GM18907 (cell line): ENCODE results near the gene ADPRH.
"Not testable (repeated sequence)": the region's sequence is repeated elsewhere in the genome, so short reads cannot be mapped to it uniquely, and the experiment has no call there.

ENCODE experiments used
- ATAC-seq: cut with Tn5 transposase; IDR thresholded peaks from one replicate; pipeline ENCODE4 v1.9.1; 2021; ENCODE audit warnings: mild to moderate bottlenecking, moderate library complexity; ENCODE audit not compliant: unreplicated experiment

ADPRH gene

GRCh38 chr3:119559441-119559963 lies 19.8 kb upstream of the ADPRH start, which contains the start of gene CD80:
TSS of gene CD80 (minus strand) at chr3:119559614. CDS start at chr3:119557728, 1,886 bp downstream.
- ATAC-seq = peak; percentile 59

- ATAC-seq = no peak
Observed at GRCh38 chr3:119560160-119560559, 19.1 kb upstream of the ADPRH start.

GRCh38 chr3:119562307-119562961 lies 16.9 kb upstream of the ADPRH start:
- peak; percentile 89 for ATAC-seq

GRCh38 chr3:119563334-119563733 lies 16.0 kb upstream of the ADPRH start:
- ATAC-seq = not testable (repeated sequence)

GRCh38 chr3:119569156-119569555 lies 10.1 kb upstream of the ADPRH start:
- ATAC-seq = no peak

GRCh38 chr3:119570229-119570628 lies 9.1 kb upstream of the ADPRH start:
- ATAC-seq = no peak

GRCh38 chr3:119571230-119571629 lies 8.1 kb upstream of the ADPRH start:
- no peak for ATAC-seq

- no peak for ATAC-seq
Observed at GRCh38 chr3:119571688-119572087, 7.6 kb upstream of the ADPRH start.

- no peak for ATAC-seq
Observed at GRCh38 chr3:119575507-119575906, 3.8 kb upstream of the ADPRH start.

- ATAC-seq = peak; percentile 78
Observed at GRCh38 chr3:119580067-119580760, 922 bp downstream of the ADPRH start.

- no peak for ATAC-seq
Observed at GRCh38 chr3:119582178-119582577, 2.9 kb downstream of the ADPRH start.

GRCh38 chr3:119585208-119585607 lies 5.9 kb downstream of the ADPRH start:
- ATAC-seq = no peak

GRCh38 chr3:119585856-119586570 lies 6.7 kb downstream of the ADPRH start:
- ATAC-seq = no peak

- no peak for ATAC-seq
Observed at GRCh38 chr3:119586733-119587172, 7.5 kb downstream of the ADPRH start.

GRCh38 chr3:119588112-119588511 lies 8.8 kb downstream of the ADPRH start:
- ATAC-seq = no peak

- ATAC-seq = no peak
Observed at GRCh38 chr3:119589102-119589773, 9.9 kb downstream of the ADPRH start.

GRCh38 chr3:119590706-119591105 lies 11.4 kb downstream of the ADPRH start:
- ATAC-seq = no peak

GRCh38 chr3:119592861-119593260 lies 13.6 kb downstream of the ADPRH start:
- ATAC-seq = no peak

GRCh38 chr3:119594066-119594465 lies 14.8 kb downstream of the ADPRH start:
- ATAC-seq = no peak

- ATAC-seq = not testable (repeated sequence)
Observed at GRCh38 chr3:119594929-119595328, 15.6 kb downstream of the ADPRH start.
